GM12872 (cell line): ENCODE measurements around the gene DOK7.

Experiments
- TF ChIP-seq, protein P1 (sequence below): IDR thresholded peaks from 3 replicates; pipeline ENCODE4 v1.5.1; 2011; ENCODE audit warnings: low read depth, mild to moderate bottlenecking, low read length, moderate library complexity; ENCODE audit not compliant: insufficient read depth

Gene DOK7

GRCh38 chr4:3499710-3500109 is 36.6 kb downstream of the DOK7 start:
- TF ChIP-seq, protein P1, sequence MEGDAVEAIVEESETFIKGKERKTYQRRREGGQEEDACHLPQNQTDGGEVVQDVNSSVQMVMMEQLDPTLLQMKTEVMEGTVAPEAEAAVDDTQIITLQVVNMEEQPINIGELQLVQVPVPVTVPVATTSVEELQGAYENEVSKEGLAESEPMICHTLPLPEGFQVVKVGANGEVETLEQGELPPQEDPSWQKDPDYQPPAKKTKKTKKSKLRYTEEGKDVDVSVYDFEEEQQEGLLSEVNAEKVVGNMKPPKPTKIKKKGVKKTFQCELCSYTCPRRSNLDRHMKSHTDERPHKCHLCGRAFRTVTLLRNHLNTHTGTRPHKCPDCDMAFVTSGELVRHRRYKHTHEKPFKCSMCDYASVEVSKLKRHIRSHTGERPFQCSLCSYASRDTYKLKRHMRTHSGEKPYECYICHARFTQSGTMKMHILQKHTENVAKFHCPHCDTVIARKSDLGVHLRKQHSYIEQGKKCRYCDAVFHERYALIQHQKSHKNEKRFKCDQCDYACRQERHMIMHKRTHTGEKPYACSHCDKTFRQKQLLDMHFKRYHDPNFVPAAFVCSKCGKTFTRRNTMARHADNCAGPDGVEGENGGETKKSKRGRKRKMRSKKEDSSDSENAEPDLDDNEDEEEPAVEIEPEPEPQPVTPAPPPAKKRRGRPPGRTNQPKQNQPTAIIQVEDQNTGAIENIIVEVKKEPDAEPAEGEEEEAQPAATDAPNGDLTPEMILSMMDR = no peak

- TF ChIP-seq, protein P1 = no peak
These were observed 37.0 kb downstream of the DOK7 start for GRCh38 chr4:3500111-3500510.

GRCh38 chr4:3500634-3501101 is 37.6 kb downstream of the DOK7 start:
- TF ChIP-seq, protein P1 = no peak

GRCh38 chr4:3501126-3501824 is 38.2 kb downstream of the DOK7 start:
- TF ChIP-seq, protein P1 = no peak

DNA sequence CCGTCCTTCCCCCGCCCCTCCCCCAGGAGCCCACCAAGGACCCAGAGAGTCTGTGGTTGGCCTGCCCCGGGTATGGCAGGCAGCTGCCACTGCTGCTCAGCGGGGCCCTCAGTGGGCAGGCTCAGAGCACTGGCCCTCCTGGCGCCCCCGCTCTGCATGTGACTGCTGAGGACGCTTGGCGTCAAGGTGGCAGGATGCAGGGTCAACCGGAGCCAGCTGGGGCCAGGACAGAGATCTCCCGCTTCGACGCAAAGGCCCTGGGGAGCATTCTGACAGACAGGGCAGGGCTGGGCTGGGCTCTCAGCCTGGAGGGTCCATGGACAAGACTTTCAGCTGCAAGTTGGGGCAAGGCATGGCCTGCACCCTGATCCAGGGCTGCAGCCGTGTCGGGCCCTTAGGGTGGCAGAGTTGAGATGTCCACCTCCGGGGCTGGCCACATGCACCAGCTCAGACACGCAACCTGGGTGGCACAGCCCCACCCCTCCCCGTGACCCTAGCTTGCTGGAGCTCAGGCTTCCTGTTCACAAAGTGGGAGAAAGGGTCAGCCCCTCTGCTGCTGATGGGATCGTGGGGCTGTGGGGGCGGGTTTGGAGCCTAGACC is 38.8 kb downstream of the DOK7 start:
- TF ChIP-seq, protein P1 = no peak

- TF ChIP-seq, protein P1 = no peak
These were observed 40.1 kb downstream of the DOK7 start for GRCh38 chr4:3502941-3503936.

DNA sequence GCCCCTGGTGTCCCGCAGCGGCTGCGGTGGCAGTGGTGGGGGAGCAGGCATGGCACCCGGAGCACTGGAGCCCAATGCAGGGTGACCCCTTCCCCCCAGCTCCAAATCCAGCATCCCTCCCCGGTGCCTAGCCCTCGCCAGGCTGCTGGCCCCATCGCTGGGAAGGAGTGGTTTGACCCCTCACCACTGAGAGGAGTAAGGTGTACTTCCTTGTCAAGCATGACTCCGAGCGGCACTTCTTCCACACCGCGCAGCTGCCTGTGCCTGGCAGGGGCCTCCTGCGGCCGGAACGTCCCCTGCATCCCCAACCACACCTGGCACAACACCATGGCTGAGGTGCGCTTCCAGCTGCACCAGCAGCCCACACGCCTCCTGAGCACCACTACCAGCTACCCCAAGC is 42.1 kb downstream of the DOK7 start:
- TF ChIP-seq, protein P1 = no peak
